Skeletal muscle tissue (tissue), 4 donors: ENCODE data around the gene TMEM81. TPM values are rescaled to one million over a fixed set of nuclear protein-coding genes. Genes with fewer than 3 reads are reported as not detected.

Experiments used
- H3K27ac ChIP-seq: one replicate; pipeline ENCODE4 v1.7.0; 2013; ENCODE audit warnings: mild to moderate bottlenecking, low read depth, low read length, inconsistent platforms
- H3K27me3 ChIP-seq, 3 donors: one replicate each; pipeline ENCODE4 v1.7.0; 2013; ENCODE audit warnings: low read length in 3 of 3; ENCODE audit not compliant: control insufficient read depth in 3 of 3, insufficient read depth in 3 of 3
- H3K36me3 ChIP-seq, 3 donors: one replicate each; pipeline ENCODE4 v1.7.0; 2013; ENCODE audit warnings: low read length in 3 of 3; ENCODE audit not compliant: control insufficient read depth in 3 of 3, insufficient read depth in 3 of 3
- H3K4me1 ChIP-seq, 3 donors: one replicate each; pipeline ENCODE4 v1.7.0; 2013; ENCODE audit warnings: low read length in 3 of 3, mild to moderate bottlenecking in 3 of 3; ENCODE audit not compliant: control insufficient read depth in 3 of 3, insufficient read depth in 3 of 3
- H3K4me3 ChIP-seq, 3 donors: one replicate each; pipeline ENCODE4 v1.7.0; 2013; ENCODE audit warnings: low read length in 3 of 3
- H3K9ac ChIP-seq, 3 donors: one replicate each; pipeline ENCODE4 v1.7.0; 2013; ENCODE audit warnings: low read length in 3 of 3, mild to moderate bottlenecking in 3 of 3, moderate library complexity in 2 of 3, low read depth in 1 of 3
- H3K9me3 ChIP-seq, 3 donors: one replicate each; pipeline ENCODE4 v1.7.0; 2013; ENCODE audit warnings: low read length in 3 of 3; ENCODE audit not compliant: control insufficient read depth in 3 of 3
- total RNA-seq: library from RNA; depleted of rRNA; stranded (reverse); fragments of >200 nt; gene quantifications from one replicate; pipeline ENCODE4 v1.2.3, GENCODE V29; 2014
- donor health status: Osteomylitis.

The TMEM81 gene
- total RNA-seq: 0.52 TPM

DNA sequence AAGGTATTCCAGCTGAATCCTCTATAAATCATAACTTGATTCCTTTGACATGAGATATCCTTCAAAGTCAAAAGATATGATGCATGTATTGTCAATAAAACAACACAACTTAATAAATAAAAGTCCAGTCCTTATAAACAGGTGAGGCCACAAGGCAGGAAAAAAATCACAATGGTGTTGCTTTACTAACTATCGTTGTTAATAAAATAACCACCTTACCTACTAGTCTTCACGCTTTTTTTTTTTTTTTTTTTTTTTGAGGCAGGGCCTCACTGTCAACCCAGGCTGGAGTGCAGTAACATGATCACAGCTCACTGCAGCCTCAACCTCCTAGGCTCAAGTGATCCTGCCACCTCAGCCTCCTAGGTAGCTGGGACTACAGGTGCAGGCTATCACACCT is at the start of gene TMEM81:
Gene TMEM81 (minus strand): TSS at position 101 of the 400 bp plus-strand sequence. CDS start 140 bp downstream, outside the sequence.
- Histone ChIP-seq H3K36me3 (peaks cover 10 to 35% (median 26%) of the 10 kb centered on the region in 3 donors), H3K9me3 (no peaks in the 10 kb centered on the region), H3K27ac (no peak within 1 kb of the TSS), H3K4me3 (no peak within 1 kb of the TSS), H3K27me3 (no peaks in the 10 kb centered on the region), H3K4me1 (no peaks in the 10 kb centered on the region), H3K9ac (no peak within 1 kb of the TSS)

DNA sequence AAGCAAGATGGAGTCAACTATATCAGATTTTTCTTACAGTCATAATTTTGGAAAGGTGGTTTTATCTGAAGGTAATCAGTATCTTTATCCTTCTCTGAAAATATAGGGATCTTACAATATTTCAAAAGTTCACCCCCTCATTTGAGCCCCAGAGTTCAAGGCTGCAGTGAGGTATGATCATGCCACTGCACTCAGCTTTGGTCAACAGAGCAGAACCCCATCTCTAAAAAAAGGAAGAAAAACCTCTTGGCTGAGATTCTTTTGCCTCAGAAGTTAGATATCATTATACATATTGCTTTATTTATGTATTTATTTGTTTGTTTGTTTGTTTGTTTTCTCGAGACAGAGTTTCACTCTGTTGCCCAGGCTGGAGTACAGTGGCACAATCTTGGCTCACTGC is 49.0 kb upstream of the TMEM81 start:
- peaks cover 0 to 4% (median 0%) of the 10 kb centered on the region in 3 donors for H3K4me1 ChIP-seq
- no peak overlapping the region for H3K9ac ChIP-seq
- H3K9me3 ChIP-seq: no peaks in the 10 kb centered on the region
- H3K36me3 ChIP-seq: no peaks in the 10 kb centered on the region
- no peak overlapping the region for H3K27ac ChIP-seq
- no peak overlapping the region for H3K4me3 ChIP-seq
- no peaks in the 10 kb centered on the region for H3K27me3 ChIP-seq

DNA sequence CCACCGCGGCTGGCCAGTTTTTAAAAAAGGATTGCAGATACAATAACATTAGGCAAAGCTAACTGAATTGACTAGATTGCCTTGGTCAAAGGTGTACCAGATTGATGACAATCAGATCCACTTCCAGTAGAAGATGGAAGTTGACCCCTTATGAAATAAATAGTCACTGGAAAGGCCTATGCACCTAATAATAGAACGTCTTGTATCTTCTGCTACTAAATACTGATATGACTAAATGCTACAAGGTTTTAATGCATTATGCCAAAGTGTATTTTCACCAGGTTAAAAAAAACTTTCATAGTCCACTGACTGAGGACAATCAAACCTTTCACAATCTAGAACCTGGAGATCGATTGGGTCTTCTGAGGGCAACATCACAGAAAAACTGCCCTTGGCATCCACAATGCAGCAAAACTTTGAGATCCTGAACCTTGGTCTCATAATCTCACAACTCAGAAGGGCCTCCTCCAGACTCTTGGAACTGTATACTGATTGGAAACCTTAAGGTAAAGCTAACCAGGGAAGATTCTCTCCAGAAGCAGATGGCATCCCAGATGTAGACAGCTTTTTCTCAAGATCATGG is 45.3 kb upstream of the TMEM81 start:
- Histone ChIP-seq H3K9ac (no peak overlapping the region), H3K9me3 (no peaks in the 10 kb centered on the region), H3K27me3 (no peaks in the 10 kb centered on the region), H3K4me1 (peaks cover 0 to 4% (median 0%) of the 10 kb centered on the region in 3 donors), H3K36me3 (no peaks in the 10 kb centered on the region), H3K4me3 (no peak overlapping the region), H3K27ac (no peak overlapping the region)

DNA sequence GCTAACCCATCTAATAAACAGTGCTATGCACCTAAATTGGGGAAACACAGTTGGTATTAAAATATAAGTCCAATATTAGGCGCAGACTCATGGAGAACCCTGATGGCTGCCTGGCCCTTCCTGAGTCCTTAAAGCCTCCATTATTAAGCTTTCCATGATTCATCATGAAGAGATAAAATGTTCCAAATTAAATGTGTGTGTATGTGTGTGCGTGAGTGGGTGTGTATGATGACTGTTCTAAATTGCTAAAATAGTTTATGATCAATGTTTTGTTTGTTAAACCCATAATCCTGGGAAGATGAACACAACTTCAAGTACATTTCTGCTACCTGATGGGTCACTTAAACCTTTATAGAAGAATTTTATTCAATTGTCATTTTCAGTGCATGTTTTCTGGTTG is 43.8 kb upstream of the TMEM81 start:
- H3K36me3 ChIP-seq: no peaks in the 10 kb centered on the region
- H3K4me3 ChIP-seq: no peak overlapping the region
- H3K9me3 ChIP-seq: no peaks in the 10 kb centered on the region
- H3K27ac ChIP-seq: no peak overlapping the region
- H3K9ac ChIP-seq: no peak overlapping the region
- H3K27me3 ChIP-seq: no peaks in the 10 kb centered on the region
- H3K4me1 ChIP-seq: peaks cover 0 to 4% (median 1%) of the 10 kb centered on the region in 3 donors

- peaks cover 2 to 8% (median 5%) of the 10 kb centered on the region in 3 donors for H3K4me1 ChIP-seq
- no peak overlapping the region for H3K9ac ChIP-seq
- no peaks in the 10 kb centered on the region for H3K27me3 ChIP-seq
- no peaks in the 10 kb centered on the region for H3K36me3 ChIP-seq
- no peaks in the 10 kb centered on the region for H3K9me3 ChIP-seq
- no peak overlapping the region for H3K4me3 ChIP-seq
- H3K27ac ChIP-seq: no peak overlapping the region
These were observed 43.4 kb upstream of the TMEM81 start for GRCh38 chr1:205127646-205128045.

DNA sequence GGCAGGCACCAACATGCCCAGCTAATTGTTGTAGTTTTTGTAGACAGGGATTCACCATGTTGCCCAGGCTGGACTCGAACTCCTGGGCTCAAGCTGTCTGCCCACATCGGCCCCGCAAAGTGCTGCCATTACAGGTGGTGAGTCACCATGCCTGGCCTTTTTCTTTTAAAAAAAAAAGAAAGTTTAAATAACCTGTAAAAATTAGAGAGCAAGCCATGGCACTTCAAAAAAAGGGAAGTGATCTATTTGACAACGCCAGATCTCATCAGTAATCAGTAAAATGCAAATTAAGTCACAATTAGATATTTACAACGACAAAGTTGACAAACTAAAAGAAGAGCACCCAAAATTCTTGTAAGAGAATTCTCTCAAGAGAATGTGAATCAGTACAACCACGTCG is 40.5 kb upstream of the TMEM81 start:
- no peaks in the 10 kb centered on the region for H3K36me3 ChIP-seq
- H3K9me3 ChIP-seq: no peaks in the 10 kb centered on the region

GRCh38 chr1:205122489-205122882 is 38.2 kb upstream of the TMEM81 start:
- peak overlapping the region; percentile 96 to 100 (median 100) for H3K4me3 ChIP-seq
- H3K4me1 ChIP-seq: peaks cover 18 to 23% (median 23%) of the 10 kb centered on the region in 3 donors
- no peaks in the 10 kb centered on the region for H3K9me3 ChIP-seq
- peak overlapping the region; percentile 83 for H3K27ac ChIP-seq
- H3K36me3 ChIP-seq: peaks cover 0 to 3% (median 2%) of the 10 kb centered on the region in 3 donors
- no peaks in the 10 kb centered on the region for H3K27me3 ChIP-seq
- H3K9ac ChIP-seq: peak overlapping the region; percentile 97 to 100 (median 100)

More for the DNA sequence above, 40.5 kb upstream of the TMEM81 start:
- Histone ChIP-seq H3K27me3 (no peaks in the 10 kb centered on the region), H3K4me3 (no peak overlapping the region), H3K9ac (no peak overlapping the region), H3K4me1 (peaks cover 16 to 26% (median 23%) of the 10 kb centered on the region in 3 donors), H3K27ac (no peak overlapping the region)

- no peaks in the 10 kb centered on the region for H3K27me3 ChIP-seq
- peak within 1 kb of the TSS; percentile 83 for H3K27ac ChIP-seq
- peak within 1 kb of the TSS; percentile 96 to 100 (median 100) for H3K4me3 ChIP-seq
- H3K9ac ChIP-seq: peak within 1 kb of the TSS; percentile 97 to 100 (median 100)
- H3K36me3 ChIP-seq: peaks cover 0 to 3% (median 2%) of the 10 kb centered on the region in 3 donors
- no peaks in the 10 kb centered on the region for H3K9me3 ChIP-seq
- H3K4me1 ChIP-seq: peaks cover 18 to 23% (median 23%) of the 10 kb centered on the region in 3 donors
These were observed 37.6 kb upstream of the TMEM81 start, which contains the start of gene RBBP5 for GRCh38 chr1:205121660-205122488. TSS of gene RBBP5 (minus strand) at chr1:205121978. CDS start at chr1:205121873, 105 bp downstream.

DNA sequence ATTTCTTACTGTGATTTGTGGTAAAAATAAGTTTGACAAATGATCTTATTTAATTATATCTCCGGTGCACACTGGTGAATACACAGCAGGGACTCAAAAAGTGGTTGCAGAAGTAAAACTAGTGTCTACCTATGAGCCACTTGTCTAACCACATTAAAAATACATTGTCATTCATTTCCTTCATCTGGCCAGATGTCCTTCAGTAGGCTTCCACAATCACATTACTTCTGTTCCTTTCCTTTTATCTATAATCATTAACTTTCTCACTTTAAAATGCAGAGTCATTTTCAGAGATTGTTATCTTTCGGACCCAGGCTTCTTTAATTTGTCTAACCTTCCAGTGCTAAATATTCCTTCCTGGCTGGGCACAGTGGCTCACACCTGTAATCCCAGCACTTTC is 34.5 kb upstream of the TMEM81 start:
- Histone ChIP-seq H3K9ac (no peak overlapping the region), H3K27ac (no peak overlapping the region), H3K27me3 (no peaks in the 10 kb centered on the region), H3K9me3 (no peaks in the 10 kb centered on the region), H3K4me3 (no peak overlapping the region), H3K4me1 (peaks cover 18 to 23% (median 23%) of the 10 kb centered on the region in 3 donors), H3K36me3 (peaks cover 3 to 13% (median 7%) of the 10 kb centered on the region in 3 donors)

DNA sequence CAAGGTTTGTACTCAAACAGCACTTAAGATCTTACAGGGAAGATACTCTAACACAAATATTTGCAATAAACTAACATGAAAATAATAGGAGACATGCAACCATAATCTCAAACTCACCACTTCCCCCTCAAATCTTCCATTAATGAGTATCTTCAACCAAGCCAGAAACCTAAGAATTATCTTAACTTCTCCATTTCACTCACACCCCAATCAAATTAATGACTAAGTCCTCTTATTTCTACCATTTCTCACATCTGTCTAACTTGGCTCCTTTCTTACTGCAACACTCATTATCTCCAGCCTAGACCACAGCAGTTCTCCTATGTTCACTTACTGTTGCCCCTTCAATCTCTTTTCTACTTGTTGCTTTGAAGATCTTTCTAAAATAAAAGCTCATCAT is 27.1 kb upstream of the TMEM81 start:
- Histone ChIP-seq H3K9ac (no peak overlapping the region), H3K4me3 (no peak overlapping the region), H3K4me1 (no peaks in the 10 kb centered on the region), H3K36me3 (peaks cover 2 to 24% (median 20%) of the 10 kb centered on the region in 3 donors), H3K27me3 (no peaks in the 10 kb centered on the region), H3K27ac (no peak overlapping the region), H3K9me3 (no peaks in the 10 kb centered on the region)
